Loucy (cell line): Measurements from ENCODE around the gene PRADC1.

Experiments
- EZH2phosphoT487 ChIP-seq: fragments of 200-600 bp; IDR thresholded peaks from 2 replicates; pipeline ENCODE4 v1.6.1; 2018; ENCODE audit warnings: antibody characterized with exemption, mild to moderate bottlenecking, moderate library complexity, borderline replicate concordance
- TF ChIP-seq, protein P1 (sequence below): fragments of 200-600 bp; sonication (generic); conservative IDR thresholded peaks from 2 replicates; pipeline ENCODE4 v1.5.1; 2014; ENCODE audit warnings: mild to moderate bottlenecking, antibody characterized with exemption, low read length

GRCh38 chr2:73205611-73206010, 27.4 kb downstream of the PRADC1 start:
- no peak for TF ChIP-seq EZH2phosphoT487
- TF ChIP-seq, protein P1, sequence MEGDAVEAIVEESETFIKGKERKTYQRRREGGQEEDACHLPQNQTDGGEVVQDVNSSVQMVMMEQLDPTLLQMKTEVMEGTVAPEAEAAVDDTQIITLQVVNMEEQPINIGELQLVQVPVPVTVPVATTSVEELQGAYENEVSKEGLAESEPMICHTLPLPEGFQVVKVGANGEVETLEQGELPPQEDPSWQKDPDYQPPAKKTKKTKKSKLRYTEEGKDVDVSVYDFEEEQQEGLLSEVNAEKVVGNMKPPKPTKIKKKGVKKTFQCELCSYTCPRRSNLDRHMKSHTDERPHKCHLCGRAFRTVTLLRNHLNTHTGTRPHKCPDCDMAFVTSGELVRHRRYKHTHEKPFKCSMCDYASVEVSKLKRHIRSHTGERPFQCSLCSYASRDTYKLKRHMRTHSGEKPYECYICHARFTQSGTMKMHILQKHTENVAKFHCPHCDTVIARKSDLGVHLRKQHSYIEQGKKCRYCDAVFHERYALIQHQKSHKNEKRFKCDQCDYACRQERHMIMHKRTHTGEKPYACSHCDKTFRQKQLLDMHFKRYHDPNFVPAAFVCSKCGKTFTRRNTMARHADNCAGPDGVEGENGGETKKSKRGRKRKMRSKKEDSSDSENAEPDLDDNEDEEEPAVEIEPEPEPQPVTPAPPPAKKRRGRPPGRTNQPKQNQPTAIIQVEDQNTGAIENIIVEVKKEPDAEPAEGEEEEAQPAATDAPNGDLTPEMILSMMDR: no peak
